Epithelial cell of esophagus (primary cell): ENCODE measurements around the gene PBX3.

Experiments used
- DNase-seq: peaks from one replicate; pipeline ENCODE4 v3.0.0; 2010; ENCODE audit warnings: low read depth
- H3K4me3 ChIP-seq: 2 replicates; pipeline ENCODE4 v1.5.1; 2011; ENCODE audit warnings: mild to moderate bottlenecking, low read length, control low read depth
- CTCF ChIP-seq: IDR thresholded peaks from 2 replicates; pipeline ENCODE4 v1.5.1; 2011; ENCODE audit warnings: low read depth, mild to moderate bottlenecking, low read length, control low read depth, inconsistent platforms; ENCODE audit not compliant: insufficient read depth; ENCODE audit errors: missing control alignments

PBX3 gene

GRCh38 chr9:125988479-125989050, 241.4 kb downstream of the PBX3 start:
- no peak for DNase-seq
- TF ChIP-seq CTCF: no peak
- no peak overlapping the region for H3K4me3 ChIP-seq

DNA sequence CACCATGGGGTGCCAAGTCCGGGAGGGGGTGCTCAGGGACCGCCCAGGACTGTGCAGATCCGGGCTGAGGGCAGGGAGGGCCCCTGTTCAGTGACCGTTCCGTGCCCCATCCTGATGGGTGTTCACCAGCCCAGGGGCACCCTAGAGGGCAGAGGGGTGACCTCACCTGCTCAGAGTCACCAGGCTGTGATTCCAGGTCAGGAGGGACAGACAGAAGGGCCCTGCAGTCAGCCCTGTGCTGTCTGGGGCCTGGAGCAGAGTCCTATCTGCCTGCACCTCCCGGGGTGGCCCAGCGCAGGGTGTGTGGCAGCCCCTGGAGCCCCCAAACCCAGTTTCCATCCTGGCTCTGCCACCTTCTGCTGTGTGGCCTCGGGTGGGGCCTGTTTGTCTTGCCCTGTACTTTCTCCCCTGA, 241.9 kb downstream of the PBX3 start:
- H3K4me3 ChIP-seq: no peak overlapping the region
- DNase-seq: no peak
- no peak for TF ChIP-seq CTCF

DNA sequence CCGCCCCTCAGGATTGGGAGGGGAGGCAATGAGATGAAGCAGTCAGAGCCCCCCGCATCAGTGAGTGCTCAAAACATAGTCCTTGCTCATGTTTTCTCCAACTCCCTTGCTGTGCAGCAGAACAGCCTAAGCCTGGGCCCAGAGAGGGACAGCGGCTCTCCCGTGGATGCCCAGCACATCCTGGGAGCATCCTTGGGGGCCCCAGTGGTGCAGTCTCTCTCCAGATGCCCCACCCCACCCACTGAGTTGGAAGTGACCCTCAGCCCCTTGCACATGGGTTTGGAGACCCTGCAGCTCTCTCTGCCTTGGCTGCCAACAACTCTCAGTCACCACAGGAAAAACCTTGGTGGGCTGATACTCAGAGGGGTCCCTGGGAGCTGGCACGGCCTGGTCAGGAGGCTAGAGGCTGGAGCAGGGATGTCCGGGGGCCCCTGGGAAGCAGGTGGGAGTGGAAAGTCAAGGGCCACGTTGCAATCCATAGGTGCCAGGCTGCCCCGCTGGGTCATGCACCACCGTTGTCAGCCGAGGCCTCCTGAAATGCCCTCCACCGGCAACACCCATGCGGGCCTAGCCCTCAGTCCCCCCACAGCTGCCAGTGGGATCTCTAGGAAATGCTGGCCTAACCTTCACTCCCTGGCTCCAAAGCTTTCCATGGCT, 242.5 kb downstream of the PBX3 start:
- TF ChIP-seq CTCF: no peak
- no peak for DNase-seq
- H3K4me3 ChIP-seq: no peak overlapping the region

- TF ChIP-seq CTCF: no peak
- H3K4me3 ChIP-seq: no peak overlapping the region
- no peak for DNase-seq
Measured at GRCh38 chr9:125990186-125990792, 243.1 kb downstream of the PBX3 start.

DNA sequence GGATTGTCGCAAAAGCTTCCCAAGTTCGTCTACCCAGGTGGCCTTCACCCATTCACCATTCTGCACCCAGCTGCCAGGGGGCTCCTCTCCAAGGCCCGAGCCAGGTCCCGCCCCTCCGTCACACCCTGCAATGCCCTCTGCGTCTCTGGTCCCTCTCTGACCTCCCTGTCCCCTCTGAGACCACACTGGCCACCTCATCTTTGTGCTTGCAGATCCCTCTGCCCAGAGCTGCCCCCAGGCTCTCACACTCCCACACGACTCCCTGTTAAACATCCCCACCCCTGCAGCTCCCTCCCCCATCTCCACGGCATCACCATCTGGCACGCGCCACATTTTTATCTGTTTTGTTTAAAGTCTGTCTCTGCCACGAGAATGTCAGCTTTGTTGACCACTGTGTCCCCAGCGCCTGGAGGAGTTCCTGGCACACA, 243.6 kb downstream of the PBX3 start:
- H3K4me3 ChIP-seq: no peak overlapping the region
- TF ChIP-seq CTCF: no peak
- DNase-seq: no peak

GRCh38 chr9:125991886-125992529, 244.8 kb downstream of the PBX3 start:
- TF ChIP-seq CTCF: no peak
- no peak overlapping the region for H3K4me3 ChIP-seq
- DNase-seq: no peak
